Neuron (in vitro differentiated cells): Measurements from ENCODE around the gene FNDC3B.

Experiments used
- H2AFZ ChIP-seq: one replicate; pipeline ENCODE4 v1.6.1; 2013; ENCODE audit warnings: low read depth, mild to moderate bottlenecking, inconsistent platforms, low read length, moderate library complexity
- H3K27me3 ChIP-seq: one replicate; pipeline ENCODE4 v1.6.1; 2013; ENCODE audit warnings: low read length; ENCODE audit not compliant: insufficient read depth
- H3K36me3 ChIP-seq: one replicate; pipeline ENCODE4 v1.6.1; 2013; ENCODE audit warnings: low read length; ENCODE audit not compliant: insufficient read depth
- H3K4me1 ChIP-seq: one replicate; pipeline ENCODE4 v1.6.1; 2013; ENCODE audit warnings: low read length; ENCODE audit not compliant: insufficient read depth
- H3K4me3 ChIP-seq: 2 replicates; pipeline ENCODE4 v1.5.1; 2013; ENCODE audit warnings: mild to moderate bottlenecking, low read length, moderate library complexity
- H3K9me3 ChIP-seq: one replicate; pipeline ENCODE4 v1.6.1; 2013; ENCODE audit warnings: low read length

FNDC3B gene

DNA sequence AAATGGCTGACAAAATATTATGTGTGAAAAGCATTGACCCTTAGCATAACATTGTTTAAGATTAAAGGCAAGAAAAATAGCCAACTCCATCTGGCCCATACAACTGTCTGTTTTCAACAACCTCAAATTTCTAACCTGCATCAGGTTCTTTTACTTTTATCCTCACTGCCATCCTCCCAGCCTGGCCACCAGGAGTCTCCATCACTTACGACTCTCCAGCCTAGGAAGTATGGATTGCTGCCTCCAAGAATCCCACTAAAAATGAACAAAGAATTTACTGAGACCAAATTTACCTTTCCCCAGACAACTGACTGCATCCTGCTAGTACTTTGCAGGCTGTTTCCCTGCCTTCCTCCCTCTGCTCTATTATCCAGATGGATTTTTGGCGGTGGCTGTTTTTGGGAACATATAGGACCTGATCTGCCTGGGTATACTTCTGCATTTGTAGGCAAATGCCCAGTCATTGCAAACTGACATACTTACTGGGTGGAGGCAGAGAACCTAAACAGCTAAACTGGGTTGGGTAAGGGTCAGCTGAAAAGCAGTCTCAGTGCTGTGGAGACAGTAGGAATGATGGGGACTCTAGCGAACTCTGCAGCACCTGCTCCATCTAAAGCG, 264.7 kb downstream of the FNDC3B start:
- H3K27me3 ChIP-seq, result no peaks in the 10 kb centered on the region
- no peaks in the 10 kb centered on the region for H3K9me3 ChIP-seq
- no peak overlapping the region for H3K4me3 ChIP-seq
- no peaks in the 10 kb centered on the region for H3K4me1 ChIP-seq
- peaks cover 55% of the 10 kb centered on the region for H3K36me3 ChIP-seq
- H2AFZ ChIP-seq, result no peak overlapping the region

DNA sequence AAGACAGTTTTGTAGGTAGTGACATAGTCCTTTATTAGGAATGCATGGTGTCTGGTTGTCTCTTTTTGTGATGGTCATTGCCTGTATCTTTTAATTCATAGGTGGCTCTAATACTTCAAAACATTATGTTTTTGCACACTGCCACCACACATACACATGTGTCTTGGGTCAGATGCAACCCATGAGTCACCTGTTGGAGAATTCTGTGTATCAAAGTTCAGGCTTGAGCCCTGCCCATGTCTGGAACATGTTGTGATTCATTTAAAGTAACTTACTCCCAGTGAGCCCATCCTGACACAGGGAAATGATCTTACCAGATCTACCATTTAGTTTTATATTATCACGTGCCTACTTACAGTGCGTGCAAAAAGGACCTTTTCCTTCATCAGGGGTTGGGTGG, 266.2 kb downstream of the FNDC3B start:
- Histone ChIP-seq H3K27me3 (no peaks in the 10 kb centered on the region), H3K36me3 (peaks cover 65% of the 10 kb centered on the region)

GRCh38 chr3:172305974-172306373, 266.6 kb downstream of the FNDC3B start:
- Histone ChIP-seq H3K9me3 (no peaks in the 10 kb centered on the region), H3K4me3 (no peak overlapping the region), H2AFZ (no peak overlapping the region), H3K27me3 (no peaks in the 10 kb centered on the region), H3K36me3 (peaks cover 65% of the 10 kb centered on the region), H3K4me1 (no peaks in the 10 kb centered on the region)

More for the DNA sequence above, 266.2 kb downstream of the FNDC3B start:
- Histone ChIP-seq H3K9me3 (no peaks in the 10 kb centered on the region), H2AFZ (no peak overlapping the region), H3K4me3 (no peak overlapping the region), H3K4me1 (no peaks in the 10 kb centered on the region)

- Histone ChIP-seq H3K9me3 (no peaks in the 10 kb centered on the region), H2AFZ (no peak overlapping the region), H3K27me3 (no peaks in the 10 kb centered on the region), H3K4me1 (no peaks in the 10 kb centered on the region), H3K4me3 (no peak overlapping the region), H3K36me3 (peaks cover 67% of the 10 kb centered on the region)
Measured at GRCh38 chr3:172307141-172307560, 267.8 kb downstream of the FNDC3B start.

DNA sequence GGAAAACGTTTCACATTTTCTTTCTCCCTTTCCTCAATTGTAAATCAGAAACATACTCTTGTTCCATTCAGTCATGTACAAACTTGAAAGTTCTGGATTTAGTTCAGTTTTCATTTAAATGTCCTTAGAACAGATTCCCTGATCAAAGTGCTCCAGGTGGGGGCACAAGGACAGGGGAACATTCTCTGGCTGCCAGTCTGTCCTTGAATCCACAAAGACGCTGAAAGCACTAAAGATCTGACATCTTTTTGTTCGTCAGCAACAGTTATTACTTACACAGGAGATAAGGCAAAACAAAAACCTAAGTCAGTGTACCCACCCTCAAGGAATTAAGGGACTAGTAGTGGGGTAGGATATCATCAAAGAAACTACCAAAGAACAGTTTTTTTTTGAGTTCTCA, 269.7 kb downstream of the FNDC3B start:
- no peaks in the 10 kb centered on the region for H3K9me3 ChIP-seq
- peaks cover 72% of the 10 kb centered on the region for H3K36me3 ChIP-seq
- H2AFZ ChIP-seq, result no peak overlapping the region
- no peaks in the 10 kb centered on the region for H3K4me1 ChIP-seq
- H3K4me3 ChIP-seq, result no peak overlapping the region
- no peaks in the 10 kb centered on the region for H3K27me3 ChIP-seq

GRCh38 chr3:172309741-172310427, 270.5 kb downstream of the FNDC3B start:
- Histone ChIP-seq H3K4me1 (no peaks in the 10 kb centered on the region), H3K27me3 (no peaks in the 10 kb centered on the region), H2AFZ (no peak overlapping the region), H3K4me3 (no peak overlapping the region), H3K9me3 (no peaks in the 10 kb centered on the region), H3K36me3 (peaks cover 74% of the 10 kb centered on the region)

GRCh38 chr3:172310428-172310760, 271.0 kb downstream of the FNDC3B start:
- peaks cover 71% of the 10 kb centered on the region for H3K36me3 ChIP-seq
- no peaks in the 10 kb centered on the region for H3K27me3 ChIP-seq
- H3K9me3 ChIP-seq, result no peaks in the 10 kb centered on the region
- H3K4me1 ChIP-seq, result no peaks in the 10 kb centered on the region
- H2AFZ ChIP-seq, result no peak overlapping the region
- H3K4me3 ChIP-seq, result no peak overlapping the region

DNA sequence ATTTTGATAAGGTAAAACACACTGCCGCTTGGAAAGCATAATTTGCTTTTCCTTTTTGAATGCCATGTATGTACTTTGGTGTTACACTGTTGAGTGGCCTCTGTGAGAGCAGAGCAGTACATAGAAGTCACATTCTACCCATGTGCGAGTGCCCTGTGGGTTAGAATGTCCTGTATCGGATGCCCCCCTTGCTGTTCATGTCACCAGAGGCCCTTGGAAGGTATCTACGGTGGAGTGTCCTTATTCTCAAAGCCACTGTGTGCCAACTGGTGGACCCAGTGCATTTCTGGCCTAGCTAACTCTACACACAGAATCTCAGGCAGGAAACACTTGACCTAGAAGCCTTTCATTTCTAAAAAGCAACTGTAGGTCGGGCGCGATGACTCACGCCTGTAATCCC, 271.8 kb downstream of the FNDC3B start:
- Histone ChIP-seq H3K36me3 (peaks cover 75% of the 10 kb centered on the region), H3K4me1 (no peaks in the 10 kb centered on the region), H3K4me3 (no peak overlapping the region), H2AFZ (no peak overlapping the region), H3K27me3 (no peaks in the 10 kb centered on the region), H3K9me3 (no peaks in the 10 kb centered on the region)

DNA sequence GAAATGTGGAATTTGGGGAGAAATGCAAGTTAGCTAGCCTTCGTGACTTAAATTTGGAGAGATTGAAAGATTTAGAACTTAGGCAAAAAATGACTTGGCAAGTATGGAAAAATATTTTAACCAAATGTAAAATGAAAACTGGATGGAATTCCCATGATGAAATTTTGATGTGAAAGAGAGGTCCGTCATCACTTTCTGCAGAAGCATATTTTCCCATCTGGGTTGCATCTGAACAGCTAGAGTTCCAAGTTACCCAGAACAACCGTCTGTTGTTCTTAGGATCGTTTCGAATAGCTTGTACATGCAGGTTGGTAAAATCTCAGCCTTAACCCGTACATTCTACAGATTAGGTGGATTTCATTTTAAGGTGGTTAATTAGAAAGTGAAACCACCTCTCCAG, 272.6 kb downstream of the FNDC3B start:
- H2AFZ ChIP-seq, result no peak overlapping the region
- peaks cover 71% of the 10 kb centered on the region for H3K36me3 ChIP-seq
- no peaks in the 10 kb centered on the region for H3K9me3 ChIP-seq
- no peaks in the 10 kb centered on the region for H3K27me3 ChIP-seq
- H3K4me1 ChIP-seq, result no peaks in the 10 kb centered on the region
- H3K4me3 ChIP-seq, result no peak overlapping the region

- Histone ChIP-seq H3K9me3 (no peaks in the 10 kb centered on the region), H3K4me1 (peaks cover under 1% of the 10 kb centered on the region), H3K36me3 (peaks cover 65% of the 10 kb centered on the region), H3K4me3 (no peak overlapping the region), H3K27me3 (no peaks in the 10 kb centered on the region), H2AFZ (no peak overlapping the region)
Measured at GRCh38 chr3:172312711-172313110, 273.3 kb downstream of the FNDC3B start.

GRCh38 chr3:172313671-172314070, 274.3 kb downstream of the FNDC3B start:
- Histone ChIP-seq H3K36me3 (peaks cover 65% of the 10 kb centered on the region), H3K4me1 (peaks cover 3% of the 10 kb centered on the region)

GRCh38 chr3:172314591-172315160, 275.3 kb downstream of the FNDC3B start:
- Histone ChIP-seq H3K27me3 (no peaks in the 10 kb centered on the region), H3K9me3 (no peaks in the 10 kb centered on the region), H3K4me1 (peaks cover 3% of the 10 kb centered on the region), H3K4me3 (no peak overlapping the region), H2AFZ (no peak overlapping the region), H3K36me3 (peaks cover 66% of the 10 kb centered on the region)

More at GRCh38 chr3:172313671-172314070, 274.3 kb downstream of the FNDC3B start:
- Histone ChIP-seq H2AFZ (no peak overlapping the region), H3K4me3 (no peak overlapping the region), H3K9me3 (no peaks in the 10 kb centered on the region), H3K27me3 (no peaks in the 10 kb centered on the region)

GRCh38 chr3:172315401-172316091, 276.2 kb downstream of the FNDC3B start:
- H3K4me1 ChIP-seq, result peaks cover 3% of the 10 kb centered on the region
- no peak overlapping the region for H2AFZ ChIP-seq
- H3K27me3 ChIP-seq, result no peaks in the 10 kb centered on the region
- H3K9me3 ChIP-seq, result no peaks in the 10 kb centered on the region
- peaks cover 64% of the 10 kb centered on the region for H3K36me3 ChIP-seq
- H3K4me3 ChIP-seq, result no peak overlapping the region
